Activated B cell treated with CpG ODN at 0.5 μM for 24 hours (primary cell): ENCODE measurements around the gene JAG1. TPM values are rescaled to one million over a fixed set of nuclear protein-coding genes. Genes with fewer than 3 reads are reported as not detected.
A peak's percentile ranks its signal among the peaks of the same experiment; 100 is the strongest.

Experiments
- ATAC-seq: fragments of 200-7000 bp; cut with Tn5 transposase; one replicate; pipeline ENCODE4 v1.10.0; 2021; ENCODE audit warnings: low read depth, mild to moderate bottlenecking, moderate library complexity
- CTCF ChIA-PET: fragments of 350-600 bp; sonication (Branson Sonifier 250); formaldehyde crosslinking; loops from one replicate; lab custom pipeline; 2021; ENCODE audit warnings: antibody characterized with exemption; lab: Charles Lee
- POLR2A ChIA-PET: fragments of 350-600 bp; sonication (Branson Sonifier 250); formaldehyde crosslinking; loops from one replicate; lab custom pipeline; 2021; ENCODE audit warnings: antibody characterized with exemption; lab: Charles Lee
- DNase-seq: peaks from one replicate; pipeline ENCODE4 v3.0.0; 2022
- H3K27ac Mint-ChIP-seq: one replicate; pipeline ENCODE4 v1.8.0; 2020; ENCODE audit warnings: mixed read lengths
- H3K27me3 Mint-ChIP-seq: one replicate; pipeline ENCODE4 v1.8.0; 2021; ENCODE audit warnings: mixed read lengths
- H3K36me3 Mint-ChIP-seq: one replicate; pipeline ENCODE4 v1.8.0; 2021; ENCODE audit warnings: low read depth, mixed read lengths
- H3K4me1 Mint-ChIP-seq: one replicate; pipeline ENCODE4 v1.8.0; 2021; ENCODE audit warnings: mixed read lengths
- H3K4me3 Mint-ChIP-seq: one replicate; pipeline ENCODE4 v1.8.0; 2020; ENCODE audit warnings: mild to moderate bottlenecking, mixed read lengths
- H3K9me3 Mint-ChIP-seq: one replicate; pipeline ENCODE4 v1.8.0; 2020; ENCODE audit warnings: mixed read lengths
- intact Hi-C: fragments of 100-400 bp; cut with micrococcal nuclease; formaldehyde crosslinking; loops from one replicate; pipeline ENCODE4 v1.15.1; 2024
- total RNA-seq: library from RNA; stranded (reverse); gene quantifications from 2 replicates; pipeline ENCODE4 v1.2.3, GENCODE V29; 2022
- TF ChIP-seq, protein P1 (sequence below): fragments of 200-600 bp; IDR thresholded peaks from one replicate; pipeline ENCODE4 v1.8.0; 2022; ENCODE audit warnings: antibody characterized with exemption, mild to moderate bottlenecking

Gene JAG1
- total RNA-seq, 1 donor from 2014 or later: not detected

DNA sequence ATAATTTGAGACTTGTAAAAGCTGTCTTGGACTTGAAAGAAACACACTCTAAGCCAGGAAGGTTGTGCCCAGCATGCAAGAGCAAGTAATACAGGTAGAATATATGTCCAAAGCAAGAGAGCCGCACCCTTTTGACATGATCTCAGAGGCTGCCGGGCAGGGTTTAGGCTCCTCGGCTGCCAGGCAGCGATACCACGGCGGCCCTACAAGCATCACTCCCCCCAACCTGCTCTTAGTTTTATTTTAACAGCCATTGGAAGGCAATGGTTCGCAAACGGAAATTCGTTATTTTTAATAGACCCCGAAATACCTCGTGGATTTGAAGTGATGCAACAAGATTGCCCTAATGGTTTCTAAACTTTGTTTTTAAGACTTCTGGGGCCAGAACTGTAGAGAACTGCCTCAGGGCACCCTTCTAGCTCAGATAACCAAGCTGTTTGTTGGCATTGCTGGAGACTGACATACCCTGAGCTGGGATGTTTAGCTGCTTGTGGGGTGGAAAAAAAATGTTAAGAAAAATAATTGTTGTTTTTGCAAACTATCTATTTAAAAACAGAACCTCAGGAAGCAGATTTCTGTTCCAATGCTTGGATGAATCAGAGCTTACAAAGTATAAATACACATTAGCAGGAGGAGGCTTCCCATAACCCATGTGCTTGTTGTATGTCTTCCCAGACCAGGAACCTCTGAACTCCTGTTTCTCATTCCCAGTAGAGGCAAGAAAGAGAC, 39.0 kb downstream of the JAG1 start:
- intact Hi-C loops: loop anchor here (5.0 kb wide), 1 partner anchor 37 kb away; the partner anchor contains the start of gene JAG1
- ChIA-PET CTCF (no interaction called here), POLR2A (no interaction called here)
- no peaks in the 10 kb centered on the region for H3K9me3 Mint-ChIP-seq
- H3K27ac Mint-ChIP-seq: no peak overlapping the region
- H3K4me1 Mint-ChIP-seq: peaks cover 22% of the 10 kb centered on the region
- ATAC-seq (no peak), DNase-seq (no peak)
- no peaks in the 10 kb centered on the region for H3K27me3 Mint-ChIP-seq
- no peak overlapping the region for H3K4me3 Mint-ChIP-seq
- TF ChIP-seq, protein P1, sequence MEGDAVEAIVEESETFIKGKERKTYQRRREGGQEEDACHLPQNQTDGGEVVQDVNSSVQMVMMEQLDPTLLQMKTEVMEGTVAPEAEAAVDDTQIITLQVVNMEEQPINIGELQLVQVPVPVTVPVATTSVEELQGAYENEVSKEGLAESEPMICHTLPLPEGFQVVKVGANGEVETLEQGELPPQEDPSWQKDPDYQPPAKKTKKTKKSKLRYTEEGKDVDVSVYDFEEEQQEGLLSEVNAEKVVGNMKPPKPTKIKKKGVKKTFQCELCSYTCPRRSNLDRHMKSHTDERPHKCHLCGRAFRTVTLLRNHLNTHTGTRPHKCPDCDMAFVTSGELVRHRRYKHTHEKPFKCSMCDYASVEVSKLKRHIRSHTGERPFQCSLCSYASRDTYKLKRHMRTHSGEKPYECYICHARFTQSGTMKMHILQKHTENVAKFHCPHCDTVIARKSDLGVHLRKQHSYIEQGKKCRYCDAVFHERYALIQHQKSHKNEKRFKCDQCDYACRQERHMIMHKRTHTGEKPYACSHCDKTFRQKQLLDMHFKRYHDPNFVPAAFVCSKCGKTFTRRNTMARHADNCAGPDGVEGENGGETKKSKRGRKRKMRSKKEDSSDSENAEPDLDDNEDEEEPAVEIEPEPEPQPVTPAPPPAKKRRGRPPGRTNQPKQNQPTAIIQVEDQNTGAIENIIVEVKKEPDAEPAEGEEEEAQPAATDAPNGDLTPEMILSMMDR: no peak
- H3K36me3 Mint-ChIP-seq: peaks cover 2% of the 10 kb centered on the region

DNA sequence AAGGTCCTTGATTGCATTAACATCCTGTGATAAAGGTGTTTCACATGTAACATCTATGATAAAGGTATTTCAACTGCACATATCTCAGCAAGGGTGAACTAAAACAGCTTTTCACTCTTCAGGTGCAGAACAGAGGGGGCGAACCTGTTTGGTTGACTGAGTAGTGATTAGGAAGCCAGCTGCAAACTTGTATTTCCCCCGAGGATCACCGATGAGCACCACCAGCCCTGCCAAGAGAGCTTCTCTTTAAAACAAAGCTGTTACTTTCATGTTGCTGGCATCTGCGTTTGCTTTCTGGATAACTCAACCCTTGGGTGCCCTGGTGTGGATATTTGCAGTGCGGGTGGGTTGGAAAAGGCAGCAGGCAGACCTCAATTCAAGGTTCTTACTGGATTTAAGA, 39.6 kb downstream of the JAG1 start:
- DNase-seq (no peak), ATAC-seq (peak; percentile 71)
- no peak overlapping the region for H3K4me3 Mint-ChIP-seq
- intact Hi-C loops: loop anchor here (5.0 kb wide), 1 partner anchor 38 kb away; the partner anchor contains the start of gene JAG1
- H3K4me1 Mint-ChIP-seq: peaks cover 22% of the 10 kb centered on the region
- H3K36me3 Mint-ChIP-seq: peaks cover 2% of the 10 kb centered on the region
- CTCF ChIA-PET: no interaction called here
- TF ChIP-seq, protein P1: no peak
- POLR2A ChIA-PET: no interaction called here
- no peaks in the 10 kb centered on the region for H3K27me3 Mint-ChIP-seq
- no peaks in the 10 kb centered on the region for H3K9me3 Mint-ChIP-seq
- no peak overlapping the region for H3K27ac Mint-ChIP-seq

DNA sequence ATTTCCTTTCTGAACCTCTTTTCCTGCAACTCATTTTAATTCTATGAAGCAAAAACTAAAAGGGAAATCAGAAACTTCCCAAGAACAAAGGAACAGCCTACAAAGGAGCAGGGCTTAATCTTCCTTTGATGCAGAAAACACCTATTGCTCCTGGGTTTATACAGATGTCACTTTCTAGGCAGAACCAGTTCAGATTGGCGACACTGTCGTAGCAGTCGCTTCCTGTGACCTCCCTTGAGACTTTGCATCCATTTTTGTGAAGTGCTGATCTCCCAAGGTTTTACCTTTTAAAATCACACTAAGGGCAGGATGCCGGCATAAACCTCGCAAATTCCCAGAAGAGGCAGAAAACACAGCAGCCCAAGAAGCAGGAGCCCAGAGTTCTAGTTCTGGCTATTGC, 40.1 kb downstream of the JAG1 start:
- no peaks in the 10 kb centered on the region for H3K9me3 Mint-ChIP-seq
- peaks cover 2% of the 10 kb centered on the region for H3K36me3 Mint-ChIP-seq
- H3K4me1 Mint-ChIP-seq: peaks cover 22% of the 10 kb centered on the region
- ATAC-seq (peak; percentile 42), DNase-seq (no peak)
- ChIA-PET POLR2A (no interaction called here), CTCF (no interaction called here)
- H3K4me3 Mint-ChIP-seq: no peak overlapping the region
- H3K27ac Mint-ChIP-seq: no peak overlapping the region
- TF ChIP-seq, protein P1: no peak
- intact Hi-C loops: loop anchor here (5.0 kb wide), 1 partner anchor 39 kb away; the partner anchor contains the start of gene JAG1
- H3K27me3 Mint-ChIP-seq: no peaks in the 10 kb centered on the region

DNA sequence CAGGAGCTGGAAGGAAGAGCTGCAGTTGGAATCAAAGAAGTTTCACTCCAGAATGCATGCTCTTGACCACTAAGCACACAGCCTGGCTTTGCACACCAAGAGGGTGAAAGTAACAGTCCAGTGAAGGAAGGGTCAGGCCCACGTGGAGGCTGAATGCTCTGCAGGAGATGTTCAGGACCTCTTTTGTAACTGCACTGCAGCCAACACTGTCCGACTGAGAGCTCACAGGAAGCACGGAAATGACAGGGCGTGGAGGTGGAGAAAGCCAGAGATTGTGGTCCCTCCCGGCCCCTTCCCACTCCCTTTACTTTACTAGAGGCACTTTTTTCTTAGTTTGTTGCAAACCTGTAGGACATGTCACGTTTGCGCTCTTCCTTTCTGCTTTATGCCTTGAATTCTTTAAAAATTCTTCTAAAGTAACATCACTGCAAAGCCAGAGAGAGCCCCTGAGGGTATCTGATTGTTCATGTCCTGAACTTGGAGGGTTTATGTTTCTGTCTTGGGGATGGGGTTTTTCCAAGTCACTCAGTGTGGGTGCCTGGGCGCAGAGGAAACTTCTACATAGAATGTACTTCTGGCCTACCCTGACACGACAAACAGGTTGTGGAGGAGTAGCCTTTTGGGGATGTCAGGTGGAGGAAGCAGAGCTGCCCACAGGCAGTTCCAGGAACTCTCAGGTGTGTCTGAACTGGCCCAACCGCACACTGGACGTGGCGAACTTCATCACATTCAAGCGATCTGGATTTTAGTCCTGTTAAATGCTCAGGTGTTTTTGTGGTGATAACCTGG, 40.9 kb downstream of the JAG1 start:
- ATAC-seq (no peak), DNase-seq (no peak)
- POLR2A ChIA-PET: no interaction called here
- TF ChIP-seq, protein P1: no peak
- H3K9me3 Mint-ChIP-seq: no peaks in the 10 kb centered on the region
- H3K4me3 Mint-ChIP-seq: no peak overlapping the region
- H3K36me3 Mint-ChIP-seq: peaks cover 2% of the 10 kb centered on the region
- no peak overlapping the region for H3K27ac Mint-ChIP-seq
- CTCF ChIA-PET: no interaction called here
- H3K4me1 Mint-ChIP-seq: peaks cover 22% of the 10 kb centered on the region
- H3K27me3 Mint-ChIP-seq: no peaks in the 10 kb centered on the region
- intact Hi-C loops: loop anchor here (5.0 kb wide), 1 partner anchor 39 kb away; the partner anchor contains the start of gene JAG1

DNA sequence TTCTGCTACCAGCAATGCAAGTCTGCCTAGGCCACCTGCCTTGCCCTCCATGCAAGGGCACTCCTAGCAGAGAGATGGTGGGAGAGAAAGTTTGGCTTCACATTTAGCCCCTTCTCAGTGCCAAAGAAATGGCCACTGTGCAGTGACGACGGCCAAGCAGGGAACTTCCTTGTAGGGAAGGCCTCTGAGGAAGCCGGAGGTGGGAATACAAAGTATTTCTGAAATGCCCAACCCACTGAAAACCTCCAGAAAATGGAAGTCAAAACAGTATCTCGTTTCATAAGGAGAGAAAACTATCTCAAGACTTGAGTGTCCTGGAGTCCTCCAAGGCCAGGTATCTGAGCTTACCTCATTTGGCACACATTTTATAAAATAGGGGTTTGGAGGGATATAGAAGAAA, 42.7 kb downstream of the JAG1 start:
- H3K9me3 Mint-ChIP-seq: no peaks in the 10 kb centered on the region
- intact Hi-C loops: loop anchor here (5.0 kb wide), 1 partner anchor 41 kb away; the partner anchor contains the start of gene JAG1
- peaks cover 2% of the 10 kb centered on the region for H3K36me3 Mint-ChIP-seq
- H3K4me1 Mint-ChIP-seq: peaks cover 22% of the 10 kb centered on the region
- H3K27me3 Mint-ChIP-seq: no peaks in the 10 kb centered on the region
- H3K27ac Mint-ChIP-seq: no peak overlapping the region
- POLR2A ChIA-PET: no interaction called here
- no peak overlapping the region for H3K4me3 Mint-ChIP-seq
- CTCF ChIA-PET: no interaction called here
- TF ChIP-seq, protein P1: no peak
- no peak for DNase-seq
- ATAC-seq: no peak
